ENCODE measurements around the gene WDFY2.
A peak's percentile ranks its signal among the peaks of the same experiment; 100 is the strongest.

Gene WDFY2

GRCh38 chr13:51697181-51697580, 112.9 kb downstream of the WDFY2 start:
- no peaks in the 10 kb centered on the region for H3K9me3 ChIP-seq (ENCODE audit: control insufficient read depth, low read length)
- no peak overlapping the region for H3K4me3 ChIP-seq (ENCODE audit: low read length)
- H3K36me3 ChIP-seq (ENCODE audit: control insufficient read depth, insufficient read depth, low read length, severe bottlenecking) = no peaks in the 10 kb centered on the region
- H3K27me3 ChIP-seq (replicated peaks; ENCODE audit: control insufficient read depth, insufficient read depth, low read length) = no peaks in the 10 kb centered on the region
- peaks cover 12% of the 10 kb centered on the region for H3K4me1 ChIP-seq (ENCODE audit: control insufficient read depth, insufficient read depth, low read length)
- H3K9ac ChIP-seq (ENCODE audit: low read length) = no peak overlapping the region
- peak; percentile 37 for DNase-seq (ENCODE audit: low read depth)

GRCh38 chr13:51697855-51698254, 113.6 kb downstream of the WDFY2 start:
- Histone ChIP-seq H3K9ac (ENCODE audit: low read length) (no peak overlapping the region), H3K27me3 (replicated peaks; ENCODE audit: control insufficient read depth, insufficient read depth, low read length) (no peaks in the 10 kb centered on the region), H3K4me1 (ENCODE audit: control insufficient read depth, insufficient read depth, low read length) (peaks cover 12% of the 10 kb centered on the region), H3K4me3 (ENCODE audit: low read length) (no peak overlapping the region), H3K36me3 (ENCODE audit: control insufficient read depth, insufficient read depth, low read length, severe bottlenecking) (no peaks in the 10 kb centered on the region), H3K9me3 (ENCODE audit: control insufficient read depth, low read length) (no peaks in the 10 kb centered on the region)
- DNase-seq (ENCODE audit: low read depth) = peak; percentile 44

GRCh38 chr13:51698352-51698751, 114.1 kb downstream of the WDFY2 start:
- peaks cover 12% of the 10 kb centered on the region for H3K4me1 ChIP-seq (ENCODE audit: control insufficient read depth, insufficient read depth, low read length)
- no peak overlapping the region for H3K9ac ChIP-seq (ENCODE audit: low read length)
- no peaks in the 10 kb centered on the region for H3K27me3 ChIP-seq (replicated peaks; ENCODE audit: control insufficient read depth, insufficient read depth, low read length)
- H3K36me3 ChIP-seq (ENCODE audit: control insufficient read depth, insufficient read depth, low read length, severe bottlenecking) = no peaks in the 10 kb centered on the region
- H3K4me3 ChIP-seq (ENCODE audit: low read length) = no peak overlapping the region
- DNase-seq (ENCODE audit: low read depth) = no peak
- H3K9me3 ChIP-seq (ENCODE audit: control insufficient read depth, low read length) = no peaks in the 10 kb centered on the region

- DNase-seq (ENCODE audit: low read depth) = no peak
- H3K4me3 ChIP-seq (ENCODE audit: low read length) = no peak overlapping the region
- no peaks in the 10 kb centered on the region for H3K27me3 ChIP-seq (replicated peaks; ENCODE audit: control insufficient read depth, insufficient read depth, low read length)
- no peak overlapping the region for H3K9ac ChIP-seq (ENCODE audit: low read length)
- no peaks in the 10 kb centered on the region for H3K4me1 ChIP-seq (ENCODE audit: control insufficient read depth, insufficient read depth, low read length)
- H3K36me3 ChIP-seq (ENCODE audit: control insufficient read depth, insufficient read depth, low read length, severe bottlenecking) = no peaks in the 10 kb centered on the region
- no peaks in the 10 kb centered on the region for H3K9me3 ChIP-seq (ENCODE audit: control insufficient read depth, low read length)
Observed at GRCh38 chr13:51704399-51705313, 120.4 kb downstream of the WDFY2 start.

GRCh38 chr13:51707461-51707860, 123.2 kb downstream of the WDFY2 start:
- no peak overlapping the region for H3K9ac ChIP-seq (ENCODE audit: low read length)
- H3K4me1 ChIP-seq (ENCODE audit: control insufficient read depth, insufficient read depth, low read length) = no peaks in the 10 kb centered on the region
- no peak for DNase-seq (ENCODE audit: low read depth)
- H3K4me3 ChIP-seq (ENCODE audit: low read length) = no peak overlapping the region
- H3K9me3 ChIP-seq (ENCODE audit: control insufficient read depth, low read length) = no peaks in the 10 kb centered on the region
- H3K36me3 ChIP-seq (ENCODE audit: control insufficient read depth, insufficient read depth, low read length, severe bottlenecking) = no peaks in the 10 kb centered on the region
- H3K27me3 ChIP-seq (replicated peaks; ENCODE audit: control insufficient read depth, insufficient read depth, low read length) = no peaks in the 10 kb centered on the region

- no peak overlapping the region for H3K4me3 ChIP-seq (ENCODE audit: low read length)
- no peaks in the 10 kb centered on the region for H3K9me3 ChIP-seq (ENCODE audit: control insufficient read depth, low read length)
- no peak overlapping the region for H3K9ac ChIP-seq (ENCODE audit: low read length)
- no peaks in the 10 kb centered on the region for H3K27me3 ChIP-seq (replicated peaks; ENCODE audit: control insufficient read depth, insufficient read depth, low read length)
- no peak for DNase-seq (ENCODE audit: low read depth)
- H3K36me3 ChIP-seq (ENCODE audit: control insufficient read depth, insufficient read depth, low read length, severe bottlenecking) = no peaks in the 10 kb centered on the region
- peaks cover 14% of the 10 kb centered on the region for H3K4me1 ChIP-seq (ENCODE audit: control insufficient read depth, insufficient read depth, low read length)
Observed at GRCh38 chr13:51713807-51714206, 129.5 kb downstream of the WDFY2 start.

GRCh38 chr13:51714663-51715168, 130.5 kb downstream of the WDFY2 start:
- no peak overlapping the region for H3K4me3 ChIP-seq (ENCODE audit: low read length)
- H3K36me3 ChIP-seq (ENCODE audit: control insufficient read depth, insufficient read depth, low read length, severe bottlenecking) = no peaks in the 10 kb centered on the region
- peaks cover 14% of the 10 kb centered on the region for H3K4me1 ChIP-seq (ENCODE audit: control insufficient read depth, insufficient read depth, low read length)
- no peak overlapping the region for H3K9ac ChIP-seq (ENCODE audit: low read length)
- no peaks in the 10 kb centered on the region for H3K9me3 ChIP-seq (ENCODE audit: control insufficient read depth, low read length)
- no peaks in the 10 kb centered on the region for H3K27me3 ChIP-seq (replicated peaks; ENCODE audit: control insufficient read depth, insufficient read depth, low read length)
- peak; percentile 22 for DNase-seq (ENCODE audit: low read depth)

GRCh38 chr13:51715613-51716012, 131.4 kb downstream of the WDFY2 start:
- Histone ChIP-seq H3K9me3 (ENCODE audit: control insufficient read depth, low read length) (no peaks in the 10 kb centered on the region), H3K27me3 (replicated peaks; ENCODE audit: control insufficient read depth, insufficient read depth, low read length) (no peaks in the 10 kb centered on the region), H3K36me3 (ENCODE audit: control insufficient read depth, insufficient read depth, low read length, severe bottlenecking) (no peaks in the 10 kb centered on the region), H3K9ac (ENCODE audit: low read length) (no peak overlapping the region), H3K4me1 (ENCODE audit: control insufficient read depth, insufficient read depth, low read length) (peaks cover 14% of the 10 kb centered on the region), H3K4me3 (ENCODE audit: low read length) (no peak overlapping the region)
- no peak for DNase-seq (ENCODE audit: low read depth)

- H3K27me3 ChIP-seq (replicated peaks; ENCODE audit: control insufficient read depth, insufficient read depth, low read length) = no peaks in the 10 kb centered on the region
- DNase-seq (ENCODE audit: low read depth) = no peak
- H3K4me1 ChIP-seq (ENCODE audit: control insufficient read depth, insufficient read depth, low read length) = peaks cover 26% of the 10 kb centered on the region
- H3K4me3 ChIP-seq (ENCODE audit: low read length) = no peak overlapping the region
- H3K9me3 ChIP-seq (ENCODE audit: control insufficient read depth, low read length) = no peaks in the 10 kb centered on the region
- H3K36me3 ChIP-seq (ENCODE audit: control insufficient read depth, insufficient read depth, low read length, severe bottlenecking) = no peaks in the 10 kb centered on the region
- H3K9ac ChIP-seq (ENCODE audit: low read length) = no peak overlapping the region
Observed at GRCh38 chr13:51717786-51718398, 133.6 kb downstream of the WDFY2 start.

GRCh38 chr13:51719394-51719793, 135.1 kb downstream of the WDFY2 start:
- Histone ChIP-seq H3K36me3 (ENCODE audit: control insufficient read depth, insufficient read depth, low read length, severe bottlenecking) (no peaks in the 10 kb centered on the region), H3K27me3 (replicated peaks; ENCODE audit: control insufficient read depth, insufficient read depth, low read length) (no peaks in the 10 kb centered on the region), H3K4me3 (ENCODE audit: low read length) (no peak overlapping the region), H3K4me1 (ENCODE audit: control insufficient read depth, insufficient read depth, low read length) (peaks cover 25% of the 10 kb centered on the region), H3K9ac (ENCODE audit: low read length) (no peak overlapping the region), H3K9me3 (ENCODE audit: control insufficient read depth, low read length) (no peaks in the 10 kb centered on the region)
- no peak for DNase-seq (ENCODE audit: low read depth)

- no peak overlapping the region for H3K9ac ChIP-seq (ENCODE audit: low read length)
- peaks cover 26% of the 10 kb centered on the region for H3K4me1 ChIP-seq (ENCODE audit: control insufficient read depth, insufficient read depth, low read length)
- no peaks in the 10 kb centered on the region for H3K36me3 ChIP-seq (ENCODE audit: control insufficient read depth, insufficient read depth, low read length, severe bottlenecking)
- H3K4me3 ChIP-seq (ENCODE audit: low read length) = no peak overlapping the region
- no peaks in the 10 kb centered on the region for H3K9me3 ChIP-seq (ENCODE audit: control insufficient read depth, low read length)
- H3K27me3 ChIP-seq (replicated peaks; ENCODE audit: control insufficient read depth, insufficient read depth, low read length) = no peaks in the 10 kb centered on the region
- DNase-seq (ENCODE audit: low read depth) = no peak
Observed at GRCh38 chr13:51721496-51721895, 137.2 kb downstream of the WDFY2 start.

Data from adipocyte (in vitro differentiated cells).